GM19025 (cell line): ENCODE results near the gene CPLANE2.

Experiments used
- ATAC-seq: cut with Tn5 transposase; IDR thresholded peaks from one replicate; pipeline ENCODE4 v1.9.1; 2021; ENCODE audit warnings: mild to moderate bottlenecking, low read depth, moderate library complexity; ENCODE audit not compliant: unreplicated experiment

CPLANE2 gene

DNA sequence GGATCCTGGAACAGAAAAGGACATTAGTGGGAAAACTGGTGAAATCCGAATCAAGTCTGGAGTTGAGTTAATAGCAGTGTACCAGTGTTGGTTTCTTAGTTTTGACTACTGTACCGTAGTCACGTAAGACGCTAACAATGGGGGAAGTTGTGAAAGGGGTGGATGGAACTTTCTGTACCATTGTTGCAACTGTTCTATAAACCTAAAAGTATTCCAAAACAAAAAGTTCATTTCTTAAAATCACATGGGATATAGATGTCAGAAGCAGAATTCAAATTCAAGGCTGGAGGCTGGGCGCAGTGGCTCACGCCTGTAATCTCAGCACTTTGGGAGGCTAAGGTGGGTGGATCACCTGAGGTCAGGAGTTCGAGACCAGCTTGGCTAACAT, 41.5 kb downstream of the CPLANE2 start:
- ATAC-seq, result no peak

- ATAC-seq, result no peak
Measured at GRCh38 chr1:16191916-16192546, 45.0 kb downstream of the CPLANE2 start.

GRCh38 chr1:16191309-16191708, 45.7 kb downstream of the CPLANE2 start:
- no peak for ATAC-seq

DNA sequence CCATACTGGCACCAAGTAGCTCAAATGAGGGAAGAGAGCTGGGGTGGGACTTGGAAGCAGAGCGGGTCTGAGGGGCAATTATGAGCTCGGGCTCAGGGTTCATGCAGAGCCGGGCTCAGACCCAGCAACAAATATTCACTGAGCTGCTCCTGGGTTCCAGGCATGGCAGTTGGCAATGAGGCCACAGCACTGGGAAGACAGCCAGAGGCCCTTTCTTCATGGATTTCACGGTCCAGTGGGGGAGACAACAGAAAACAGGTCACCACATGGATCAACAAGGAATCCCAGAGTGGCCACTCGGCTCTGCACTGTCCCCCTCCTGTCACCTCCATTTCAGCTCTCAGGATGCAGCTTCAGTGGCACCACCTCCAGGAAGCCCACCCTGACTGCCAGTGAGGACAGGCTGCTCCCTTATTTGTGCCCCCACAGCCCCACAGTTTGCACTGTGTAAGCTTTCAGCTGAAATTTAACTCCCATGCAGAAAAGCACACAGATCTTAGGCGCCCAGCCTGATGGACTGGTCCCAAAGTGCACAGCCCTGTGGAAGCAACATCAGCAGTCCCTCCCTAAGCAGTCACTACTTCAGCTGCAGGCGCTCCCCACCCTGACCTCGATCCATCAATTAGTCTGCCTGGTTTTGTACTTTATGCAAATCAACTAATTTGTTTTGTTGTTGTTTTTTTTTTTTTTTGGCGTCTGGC, 46.9 kb downstream of the CPLANE2 start:
- ATAC-seq, result no peak

DNA sequence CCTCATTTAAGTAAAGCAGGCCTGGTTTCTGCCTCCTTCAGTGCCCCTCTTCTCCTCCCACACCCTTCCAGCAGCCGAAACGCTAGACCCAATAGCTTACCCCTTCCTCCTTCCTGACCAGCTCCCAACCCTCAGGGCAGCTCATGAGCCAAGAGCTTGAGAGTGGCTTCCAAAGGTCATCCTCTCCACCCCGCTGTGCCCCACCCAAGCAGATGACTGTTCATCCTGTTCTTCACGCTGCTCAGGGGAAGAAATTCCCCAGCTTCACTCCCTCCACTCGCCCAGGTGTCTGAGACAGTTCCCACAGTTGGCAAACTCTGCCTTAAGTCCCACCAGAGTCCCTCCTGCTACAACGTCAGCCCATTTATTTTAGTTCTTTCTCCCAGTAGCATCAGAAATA, 48.0 kb downstream of the CPLANE2 start:
- no peak for ATAC-seq

DNA sequence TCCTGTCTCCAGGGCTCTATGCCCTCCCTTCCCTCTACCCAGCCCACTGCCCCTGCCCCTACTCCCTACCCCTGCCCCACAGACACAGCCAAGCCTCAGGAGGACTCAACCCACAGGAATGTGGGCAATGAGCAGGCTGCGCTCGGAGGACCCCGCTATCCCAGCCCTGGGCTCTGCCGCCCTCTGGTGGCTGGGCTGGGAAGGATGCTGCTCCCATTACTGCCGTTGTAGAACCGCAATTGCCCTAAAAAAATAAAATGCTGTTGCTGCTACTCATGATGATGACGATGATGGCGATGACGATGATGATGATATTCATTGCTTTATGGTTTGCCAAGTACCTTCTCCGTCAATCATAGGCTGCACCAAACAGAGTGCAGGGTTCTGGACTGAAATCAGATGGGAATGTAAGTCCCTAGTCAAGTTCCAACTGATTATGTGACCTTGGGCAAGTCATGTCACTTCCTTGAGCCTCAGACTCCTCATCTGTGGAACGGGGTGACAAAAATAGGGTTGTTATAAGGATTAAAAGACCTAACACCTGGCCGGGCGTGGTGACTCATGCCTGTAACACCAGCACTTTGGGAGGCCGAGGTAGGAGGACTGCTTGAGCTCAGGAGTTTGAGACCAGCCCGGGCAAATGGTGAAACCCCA, 49.1 kb downstream of the CPLANE2 start:
- ATAC-seq, result no peak

DNA sequence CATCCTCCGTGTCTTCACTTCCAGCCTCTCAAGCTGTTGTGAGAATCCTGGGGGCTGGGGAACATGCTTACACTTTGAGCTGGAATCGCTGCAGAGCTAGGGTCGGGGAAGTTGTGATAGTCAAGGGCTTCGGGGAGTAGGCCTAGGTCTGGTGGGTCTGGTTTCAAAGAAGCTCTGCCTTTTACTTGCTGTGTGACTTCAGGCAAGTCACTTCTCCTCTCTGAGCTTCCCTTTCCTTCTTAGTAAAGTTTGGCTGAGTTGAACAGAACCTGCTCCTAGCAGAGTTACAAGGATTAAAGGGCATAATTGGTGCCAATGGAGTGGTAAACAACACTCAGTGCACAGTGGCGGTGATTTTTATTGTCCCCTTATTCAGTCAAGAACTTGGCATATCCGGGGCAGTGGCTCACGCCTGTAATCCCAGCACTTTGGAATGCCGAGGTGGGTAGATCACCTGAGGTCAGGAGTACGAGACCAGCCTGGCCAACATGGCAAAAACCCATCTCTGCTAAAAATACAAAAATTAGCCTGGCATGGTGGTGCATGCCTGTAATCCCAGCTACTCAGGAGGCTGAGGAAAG, 50.2 kb downstream of the CPLANE2 start:
- ATAC-seq, result no peak

DNA sequence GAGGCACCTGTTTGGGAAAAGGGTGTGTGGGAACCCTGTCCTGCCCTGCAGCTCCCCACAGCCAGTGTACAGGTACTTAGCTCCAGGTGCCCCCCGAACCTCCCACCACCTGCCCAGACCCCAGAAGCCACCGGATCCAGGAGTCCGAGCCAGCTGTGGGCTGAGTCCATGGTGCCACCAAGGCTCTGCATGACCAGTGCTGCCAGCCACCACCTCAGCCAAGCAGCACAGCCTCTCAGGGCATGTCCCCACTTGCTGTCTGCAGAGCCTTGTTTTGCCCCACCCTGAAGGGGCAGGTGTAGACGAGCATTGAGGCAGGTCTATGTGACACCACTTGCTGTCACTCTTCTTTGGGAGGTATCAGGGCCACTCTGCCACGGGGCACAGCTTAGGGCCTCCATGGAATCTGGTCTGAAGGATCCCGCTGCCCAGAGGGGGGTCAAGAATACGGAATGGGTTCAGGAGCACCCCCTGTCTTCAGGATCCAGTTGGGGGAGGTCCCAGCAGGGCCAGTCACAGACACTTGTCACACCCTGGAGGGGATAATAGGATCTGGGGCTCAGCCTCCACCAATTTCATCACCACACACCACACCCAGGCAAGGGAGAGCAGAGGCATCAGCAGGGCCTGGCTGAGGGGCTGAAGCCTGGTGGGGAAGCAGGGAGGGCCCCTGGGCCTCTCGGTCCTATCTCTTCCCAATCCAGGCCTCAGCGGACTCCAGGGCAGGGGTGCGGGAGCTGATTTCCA, 52.3 kb downstream of the CPLANE2 start:
- ATAC-seq, result no peak

DNA sequence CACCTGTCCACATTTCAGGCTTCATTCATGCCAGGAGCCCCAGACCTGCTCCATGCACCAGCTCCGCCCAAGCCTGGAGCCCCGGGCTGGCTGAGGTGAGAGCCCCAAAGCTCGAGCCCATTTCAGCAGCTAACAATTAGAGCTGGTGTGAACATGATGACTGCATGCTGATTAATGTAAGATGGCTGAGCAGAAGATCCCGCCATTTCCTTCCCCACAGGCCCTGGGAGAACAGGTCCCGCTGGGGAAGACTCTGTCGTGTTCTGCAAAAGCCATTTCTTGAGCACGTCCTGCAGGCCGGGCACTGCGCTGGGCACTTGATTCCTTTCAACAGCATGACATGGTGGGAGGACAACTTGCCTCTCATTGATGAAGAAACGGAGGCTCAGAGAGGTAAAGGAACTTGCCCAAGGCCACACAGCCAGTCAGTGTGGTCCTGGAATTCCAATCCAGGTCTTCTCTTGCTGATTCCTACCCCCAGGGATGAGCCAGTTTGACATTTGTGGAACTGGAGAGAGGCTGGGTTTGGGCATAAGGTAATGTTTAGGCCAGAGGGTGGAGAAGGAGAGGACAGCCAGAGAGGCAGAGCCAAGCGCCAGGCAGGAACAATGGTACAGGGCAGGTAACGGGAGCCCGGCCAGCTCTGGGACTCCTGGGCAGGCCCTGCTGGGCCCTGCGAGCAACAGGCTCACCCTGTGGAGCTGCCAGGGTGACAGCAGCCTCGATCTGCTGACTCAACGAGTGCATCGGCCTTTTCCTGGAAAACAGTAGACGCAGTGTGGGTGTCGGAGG, 53.0 kb downstream of the CPLANE2 start:
- no peak for ATAC-seq

GRCh38 chr1:16183179-16183578, 53.8 kb downstream of the CPLANE2 start:
- no peak for ATAC-seq

GRCh38 chr1:16181887-16182719, 54.9 kb downstream of the CPLANE2 start:
- no peak for ATAC-seq
